ENCODE measurements around the gene CPNE2. TPM values are rescaled to one million over a fixed set of nuclear protein-coding genes. Genes with fewer than 3 reads are reported as not detected.
"Not testable (repeated sequence)": the region's sequence is repeated elsewhere in the genome, so short reads cannot be mapped to it uniquely, and the experiment has no call there.

Gene CPNE2
- total RNA-seq, 4 donors from 2014 or later = 25.1 to 41.4 (median 40.6) TPM

DNA sequence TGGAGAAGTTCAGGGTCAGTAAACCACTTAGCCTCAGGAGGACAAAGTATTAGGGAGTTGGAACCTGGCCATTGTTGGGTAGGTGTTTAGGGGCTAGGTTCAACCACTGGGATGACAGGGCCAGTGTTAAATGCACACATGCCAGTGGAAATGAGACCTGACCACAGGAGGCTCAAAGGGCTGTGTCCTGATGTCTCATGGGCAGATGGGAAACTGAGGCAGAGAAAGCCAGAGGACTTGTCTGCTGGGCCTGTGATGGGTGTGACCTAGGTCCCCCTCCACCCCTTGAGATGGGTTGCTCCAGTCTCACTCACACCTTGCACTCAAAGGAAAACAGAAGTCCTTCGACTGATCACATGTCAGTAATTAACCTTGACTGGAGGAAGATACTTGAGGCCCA, 16.0 kb downstream of the CPNE2 start:
- Histone ChIP-seq H3K27ac (no peak overlapping the region), H3K27me3 (no peaks in the 10 kb centered on the region), H3K4me1 (no peaks in the 10 kb centered on the region), H3K4me3 (no peak overlapping the region), H3K9me3 (no peaks in the 10 kb centered on the region), H3K36me3 (no peaks in the 10 kb centered on the region)
- intact Hi-C loops (cut with DNase I; ENCODE audit: low total_unique reads) = no loop called here
- TF ChIP-seq, protein P1, sequence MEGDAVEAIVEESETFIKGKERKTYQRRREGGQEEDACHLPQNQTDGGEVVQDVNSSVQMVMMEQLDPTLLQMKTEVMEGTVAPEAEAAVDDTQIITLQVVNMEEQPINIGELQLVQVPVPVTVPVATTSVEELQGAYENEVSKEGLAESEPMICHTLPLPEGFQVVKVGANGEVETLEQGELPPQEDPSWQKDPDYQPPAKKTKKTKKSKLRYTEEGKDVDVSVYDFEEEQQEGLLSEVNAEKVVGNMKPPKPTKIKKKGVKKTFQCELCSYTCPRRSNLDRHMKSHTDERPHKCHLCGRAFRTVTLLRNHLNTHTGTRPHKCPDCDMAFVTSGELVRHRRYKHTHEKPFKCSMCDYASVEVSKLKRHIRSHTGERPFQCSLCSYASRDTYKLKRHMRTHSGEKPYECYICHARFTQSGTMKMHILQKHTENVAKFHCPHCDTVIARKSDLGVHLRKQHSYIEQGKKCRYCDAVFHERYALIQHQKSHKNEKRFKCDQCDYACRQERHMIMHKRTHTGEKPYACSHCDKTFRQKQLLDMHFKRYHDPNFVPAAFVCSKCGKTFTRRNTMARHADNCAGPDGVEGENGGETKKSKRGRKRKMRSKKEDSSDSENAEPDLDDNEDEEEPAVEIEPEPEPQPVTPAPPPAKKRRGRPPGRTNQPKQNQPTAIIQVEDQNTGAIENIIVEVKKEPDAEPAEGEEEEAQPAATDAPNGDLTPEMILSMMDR (IDR thresholded peaks at IDR 0.05) = no peak
- no peak for TF ChIP-seq POLR2A (IDR thresholded peaks at IDR 0.05)
- no peak for DNase-seq

DNA sequence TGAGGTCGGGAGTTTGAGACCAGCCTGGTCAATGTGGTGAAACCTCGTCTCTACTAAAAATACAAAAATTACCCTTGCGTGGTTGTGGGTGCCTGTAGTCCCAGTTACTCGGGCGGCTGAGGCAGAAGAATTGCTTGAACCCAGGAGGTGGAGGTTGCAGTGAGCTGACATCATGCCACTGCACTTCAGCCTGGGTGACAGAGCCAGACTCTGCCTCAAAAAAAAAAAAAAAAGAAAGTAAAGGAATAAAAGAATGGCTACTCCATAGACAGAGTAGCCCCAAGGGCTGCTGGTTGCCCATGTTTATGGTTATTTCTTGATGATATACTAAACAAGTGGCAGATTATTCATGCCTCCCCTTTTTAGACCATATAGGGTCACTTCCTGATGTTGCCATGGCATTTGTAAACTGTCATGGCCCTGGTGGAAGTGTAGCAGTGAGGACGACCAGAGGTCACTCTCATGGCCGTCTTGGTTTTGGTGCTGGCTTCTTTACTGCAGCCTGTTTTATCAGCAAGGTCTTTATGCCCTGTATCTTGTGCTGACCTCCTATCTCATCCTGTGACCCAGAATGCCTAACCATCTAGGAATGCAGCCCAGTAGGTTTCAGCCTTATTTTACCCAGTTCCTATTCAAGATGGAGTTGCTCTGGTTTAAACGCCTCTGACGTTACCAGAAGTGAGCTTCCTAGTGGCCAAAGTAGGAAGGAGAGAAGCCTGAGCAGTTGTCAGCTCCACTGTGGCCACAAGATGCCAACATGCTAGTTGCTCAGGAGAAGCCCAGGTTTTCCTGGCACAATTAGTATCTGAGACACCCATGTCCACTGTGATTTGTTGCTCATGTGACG, 17.1 kb downstream of the CPNE2 start:
- H3K4me3 ChIP-seq; DNase-seq; H3K36me3 ChIP-seq; H3K27me3 ChIP-seq; H3K4me1 ChIP-seq; intact Hi-C loops (cut with DNase I; ENCODE audit: low total_unique reads); H3K27ac ChIP-seq; H3K9me3 ChIP-seq: not testable (repeated sequence)

- H3K27ac ChIP-seq = no peak overlapping the region
- no peak overlapping the region for H3K4me3 ChIP-seq
- TF ChIP-seq, protein P1 (IDR thresholded peaks at IDR 0.05) = no peak
- no peak for TF ChIP-seq POLR2A (IDR thresholded peaks at IDR 0.05)
- intact Hi-C loops (cut with DNase I; ENCODE audit: low total_unique reads) = no loop called here
- H3K27me3 ChIP-seq = no peaks in the 10 kb centered on the region
- no peaks in the 10 kb centered on the region for H3K36me3 ChIP-seq
- no peak for DNase-seq
- peaks cover 0 to 7% of the 10 kb centered on the region in 2 donors for H3K4me1 ChIP-seq
- no peaks in the 10 kb centered on the region for H3K9me3 ChIP-seq
Measured at GRCh38 chr16:57110937-57111336, 18.6 kb downstream of the CPNE2 start.

GRCh38 chr16:57111420-57111819, 19.0 kb downstream of the CPNE2 start:
- intact Hi-C loops (cut with DNase I; ENCODE audit: low total_unique reads) = no loop called here
- Histone ChIP-seq H3K9me3 (no peaks in the 10 kb centered on the region), H3K27ac (no peak overlapping the region), H3K4me3 (no peak overlapping the region), H3K4me1 (peaks cover 0 to 7% of the 10 kb centered on the region in 2 donors), H3K36me3 (no peaks in the 10 kb centered on the region), H3K27me3 (no peaks in the 10 kb centered on the region)
- no peak for DNase-seq
- no peak for TF ChIP-seq POLR2A (IDR thresholded peaks at IDR 0.05)
- TF ChIP-seq, protein P1 (IDR thresholded peaks at IDR 0.05) = no peak

GRCh38 chr16:57112403-57113041, 20.1 kb downstream of the CPNE2 start:
- intact Hi-C loops (cut with DNase I; ENCODE audit: low total_unique reads) = no loop called here
- no peaks in the 10 kb centered on the region for H3K27me3 ChIP-seq
- no peak for TF ChIP-seq POLR2A (IDR thresholded peaks at IDR 0.05)
- TF ChIP-seq, protein P1 (IDR thresholded peaks at IDR 0.05) = no peak
- DNase-seq = no peak
- peaks cover 0 to 7% of the 10 kb centered on the region in 2 donors for H3K4me1 ChIP-seq
- no peaks in the 10 kb centered on the region for H3K36me3 ChIP-seq
- H3K27ac ChIP-seq = no peak overlapping the region
- no peaks in the 10 kb centered on the region for H3K9me3 ChIP-seq
- H3K4me3 ChIP-seq = no peak overlapping the region

Data from uterus (tissue), 4 donors.